ENCODE data around the gene ZNF543. TPM values are rescaled to one million over a fixed set of nuclear protein-coding genes. Genes with fewer than 3 reads are reported as not detected.

ZNF543 gene
- total and polyA plus RNA-seq, 9 of the 15 experiments (the other 6 are each of a cell fraction or from before 2014, with no cell fraction given): 0.14 to 5.5 (median 2.4) TPM

DNA sequence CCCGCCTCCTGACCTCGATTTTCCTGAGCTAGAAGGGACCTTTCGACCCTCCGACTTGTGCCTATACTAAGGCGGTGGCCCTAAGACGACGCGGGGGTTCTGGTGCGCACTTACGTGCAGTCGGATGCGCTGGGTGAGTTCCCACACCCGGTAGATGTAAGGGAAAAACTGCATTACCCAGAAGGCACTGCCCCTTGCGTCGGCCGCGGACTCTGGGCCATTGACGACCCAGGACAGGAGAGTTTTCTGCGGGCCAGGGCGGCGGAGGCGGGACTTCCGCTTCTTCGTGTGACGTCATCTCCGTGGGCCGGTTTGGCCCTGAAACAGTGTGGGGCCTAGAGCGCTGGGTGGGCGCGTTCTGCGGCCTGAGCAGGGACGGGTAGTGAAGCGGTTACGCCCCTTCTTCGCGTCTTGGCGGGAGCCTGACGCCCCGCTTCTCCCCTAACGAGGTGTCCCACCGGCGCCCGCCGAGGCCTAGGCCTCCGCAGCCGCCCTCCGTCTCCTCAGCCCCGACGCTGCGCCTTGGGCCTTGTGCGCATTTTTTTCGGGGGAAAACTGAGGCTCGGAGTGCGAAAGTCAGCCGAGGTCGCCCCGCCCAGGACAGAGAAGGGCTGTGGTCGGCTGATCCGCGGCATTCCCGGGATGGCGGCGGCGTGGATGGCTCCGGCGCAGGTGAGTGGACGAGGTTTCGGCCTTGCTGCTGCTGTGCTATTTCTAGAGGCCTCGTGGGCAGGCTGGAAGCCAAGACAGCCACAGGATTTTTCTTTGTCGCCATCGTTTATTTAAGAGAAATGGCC is 39.9 kb upstream of the ZNF543 start, which contains the start of gene ZNF460 (continued):
- TF ChIP-seq, protein P1, sequence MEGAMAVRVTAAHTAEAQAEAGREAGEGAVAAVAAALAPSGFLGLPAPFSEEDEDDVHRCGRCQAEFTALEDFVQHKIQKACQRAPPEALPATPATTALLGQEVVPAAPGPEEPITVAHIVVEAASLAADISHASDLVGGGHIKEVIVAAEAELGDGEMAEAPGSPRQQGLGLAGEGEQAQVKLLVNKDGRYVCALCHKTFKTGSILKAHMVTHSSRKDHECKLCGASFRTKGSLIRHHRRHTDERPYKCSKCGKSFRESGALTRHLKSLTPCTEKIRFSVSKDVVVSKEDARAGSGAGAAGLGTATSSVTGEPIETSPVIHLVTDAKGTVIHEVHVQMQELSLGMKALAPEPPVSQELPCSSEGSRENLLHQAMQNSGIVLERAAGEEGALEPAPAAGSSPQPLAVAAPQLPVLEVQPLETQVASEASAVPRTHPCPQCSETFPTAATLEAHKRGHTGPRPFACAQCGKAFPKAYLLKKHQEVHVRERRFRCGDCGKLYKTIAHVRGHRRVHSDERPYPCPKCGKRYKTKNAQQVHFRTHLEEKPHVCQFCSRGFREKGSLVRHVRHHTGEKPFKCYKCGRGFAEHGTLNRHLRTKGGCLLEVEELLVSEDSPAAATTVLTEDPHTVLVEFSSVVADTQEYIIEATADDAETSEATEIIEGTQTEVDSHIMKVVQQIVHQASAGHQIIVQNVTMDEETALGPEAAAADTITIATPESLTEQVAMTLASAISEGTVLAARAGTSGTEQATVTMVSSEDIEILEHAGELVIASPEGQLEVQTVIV (CRISPR knock-in tag; IDR thresholded peaks at IDR 0.05; ENCODE audit: borderline replicate concordance): no peak
- TF ChIP-seq, protein P2, sequence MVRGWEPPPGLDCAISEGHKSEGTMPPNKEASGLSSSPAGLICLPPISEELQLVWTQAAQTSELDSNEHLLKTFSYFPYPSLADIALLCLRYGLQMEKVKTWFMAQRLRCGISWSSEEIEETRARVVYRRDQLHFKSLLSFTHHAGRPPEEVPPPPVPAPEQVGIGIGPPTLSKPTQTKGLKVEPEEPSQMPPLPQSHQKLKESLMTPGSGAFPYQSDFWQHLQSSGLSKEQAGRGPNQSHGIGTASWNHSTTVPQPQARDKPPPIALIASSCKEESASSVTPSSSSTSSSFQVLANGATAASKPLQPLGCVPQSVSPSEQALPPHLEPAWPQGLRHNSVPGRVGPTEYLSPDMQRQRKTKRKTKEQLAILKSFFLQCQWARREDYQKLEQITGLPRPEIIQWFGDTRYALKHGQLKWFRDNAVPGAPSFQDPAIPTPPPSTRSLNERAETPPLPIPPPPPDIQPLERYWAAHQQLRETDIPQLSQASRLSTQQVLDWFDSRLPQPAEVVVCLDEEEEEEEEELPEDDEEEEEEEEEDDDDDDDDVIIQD (CRISPR knock-in tag; IDR thresholded peaks at IDR 0.05): no peak
- TF ChIP-seq ZSCAN29 (IDR thresholded peaks at IDR 0.05) (no peak), BRF1 (IDR thresholded peaks at IDR 0.05; ENCODE audit: borderline replicate concordance, extremely low read depth, insufficient read length) (no peak), SAFB (IDR thresholded peaks at IDR 0.05; ENCODE audit: borderline replicate concordance, low read depth, low read length) (peak; percentile 29; the same call in 1 of the 2 replicates), MBD2 (IDR thresholded peaks at IDR 0.05; ENCODE audit: borderline replicate concordance, low read depth) (peak; percentile 80), ZNF717 (CRISPR knock-in tag; IDR thresholded peaks at IDR 0.05) (no peak), ZNF124 (CRISPR knock-in tag; IDR thresholded peaks at IDR 0.05) (no peak), BRD4 (IDR thresholded peaks at IDR 0.05) (no peak), GABPB2 (CRISPR knock-in tag; conservative IDR thresholded peaks at IDR 0.05) (no peak), CHCHD3 (CRISPR knock-in tag; IDR thresholded peaks at IDR 0.05) (no peak), POLR2B (IDR thresholded peaks at IDR 0.05; ENCODE audit: low read depth, partially characterized antibody) (no peak), POLR2AphosphoS5 (IDR thresholded peaks at IDR 0.05; ENCODE audit: control insufficient read depth, insufficient read depth, low read depth, low read length) (no peak; the same call in none of the 2 replicates), SNRNP70 (optimal IDR thresholded peaks at IDR 0.05; ENCODE audit: low read depth, low read length) (no peak), SRSF9 (IDR thresholded peaks at IDR 0.05; ENCODE audit: borderline replicate concordance, low read depth, low read length) (no peak), ZNF3 (CRISPR knock-in tag; IDR thresholded peaks at IDR 0.05) (no peak)
- TF ChIP-seq, protein P3, sequence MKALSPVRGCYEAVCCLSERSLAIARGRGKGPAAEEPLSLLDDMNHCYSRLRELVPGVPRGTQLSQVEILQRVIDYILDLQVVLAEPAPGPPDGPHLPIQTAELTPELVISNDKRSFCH (CRISPR knock-in tag; IDR thresholded peaks at IDR 0.05): no peak
- TF ChIP-seq, protein P3 (tag; IDR thresholded peaks at IDR 0.05): no peak; the same call in none of the 2 replicates
- TF ChIP-seq, protein P4, sequence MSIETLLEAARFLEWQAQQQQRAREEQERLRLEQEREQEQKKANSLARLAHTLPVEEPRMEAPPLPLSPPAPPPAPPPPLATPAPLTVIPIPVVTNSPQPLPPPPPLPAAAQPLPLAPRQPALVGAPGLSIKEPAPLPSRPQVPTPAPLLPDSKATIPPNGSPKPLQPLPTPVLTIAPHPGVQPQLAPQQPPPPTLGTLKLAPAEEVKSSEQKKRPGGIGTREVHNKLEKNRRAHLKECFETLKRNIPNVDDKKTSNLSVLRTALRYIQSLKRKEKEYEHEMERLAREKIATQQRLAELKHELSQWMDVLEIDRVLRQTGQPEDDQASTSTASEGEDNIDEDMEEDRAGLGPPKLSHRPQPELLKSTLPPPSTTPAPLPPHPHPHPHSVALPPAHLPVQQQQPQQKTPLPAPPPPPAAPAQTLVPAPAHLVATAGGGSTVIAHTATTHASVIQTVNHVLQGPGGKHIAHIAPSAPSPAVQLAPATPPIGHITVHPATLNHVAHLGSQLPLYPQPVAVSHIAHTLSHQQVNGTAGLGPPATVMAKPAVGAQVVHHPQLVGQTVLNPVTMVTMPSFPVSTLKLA (conservative IDR thresholded peaks at IDR 0.05): peak; percentile 7 to 52; a peak in 2 of 4 replicates
- TF ChIP-seq, protein P5, sequence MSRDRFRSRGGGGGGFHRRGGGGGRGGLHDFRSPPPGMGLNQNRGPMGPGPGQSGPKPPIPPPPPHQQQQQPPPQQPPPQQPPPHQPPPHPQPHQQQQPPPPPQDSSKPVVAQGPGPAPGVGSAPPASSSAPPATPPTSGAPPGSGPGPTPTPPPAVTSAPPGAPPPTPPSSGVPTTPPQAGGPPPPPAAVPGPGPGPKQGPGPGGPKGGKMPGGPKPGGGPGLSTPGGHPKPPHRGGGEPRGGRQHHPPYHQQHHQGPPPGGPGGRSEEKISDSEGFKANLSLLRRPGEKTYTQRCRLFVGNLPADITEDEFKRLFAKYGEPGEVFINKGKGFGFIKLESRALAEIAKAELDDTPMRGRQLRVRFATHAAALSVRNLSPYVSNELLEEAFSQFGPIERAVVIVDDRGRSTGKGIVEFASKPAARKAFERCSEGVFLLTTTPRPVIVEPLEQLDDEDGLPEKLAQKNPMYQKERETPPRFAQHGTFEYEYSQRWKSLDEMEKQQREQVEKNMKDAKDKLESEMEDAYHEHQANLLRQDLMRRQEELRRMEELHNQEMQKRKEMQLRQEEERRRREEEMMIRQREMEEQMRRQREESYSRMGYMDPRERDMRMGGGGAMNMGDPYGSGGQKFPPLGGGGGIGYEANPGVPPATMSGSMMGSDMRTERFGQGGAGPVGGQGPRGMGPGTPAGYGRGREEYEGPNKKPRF (IDR thresholded peaks at IDR 0.05; ENCODE audit: low read depth, low read length): no peak
